LoVo (cell line): ENCODE measurements around the gene VPS45.

ENCODE experiments used
- DNase-seq: peaks from one replicate; pipeline ENCODE4 v3.0.0-alpha.2; 2016; ENCODE audit warnings: low spot score

VPS45 gene

GRCh38 chr1:150073516-150073915, 5.9 kb downstream of the VPS45 start:
- DNase-seq, result no peak

- no peak for DNase-seq
Measured at GRCh38 chr1:150076066-150076465, 8.5 kb downstream of the VPS45 start.

DNA sequence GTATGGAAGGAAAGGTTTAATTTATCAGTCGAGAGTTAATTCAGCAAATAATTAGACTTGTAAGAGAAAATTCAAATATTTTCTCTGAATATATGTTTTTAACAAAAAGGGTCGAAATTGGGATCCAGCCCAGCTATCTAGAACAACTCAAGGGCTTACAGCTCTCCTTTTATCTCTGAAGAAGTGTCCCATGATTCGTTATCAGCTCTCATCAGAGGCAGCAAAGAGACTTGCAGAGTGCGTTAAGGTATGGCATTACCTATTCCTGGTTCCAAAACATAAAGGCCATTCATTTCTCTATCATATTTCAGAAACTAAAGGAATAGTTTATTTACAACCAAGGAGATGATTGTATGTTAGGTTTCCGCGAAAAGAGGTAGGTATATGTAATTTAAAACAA, 9.4 kb downstream of the VPS45 start:
- DNase-seq, result no peak

GRCh38 chr1:150080784-150081183, 13.2 kb downstream of the VPS45 start:
- no peak for DNase-seq

GRCh38 chr1:150082494-150082893, 14.9 kb downstream of the VPS45 start:
- no peak for DNase-seq

GRCh38 chr1:150083907-150084306, 16.3 kb downstream of the VPS45 start:
- no peak for DNase-seq

- no peak for DNase-seq
Measured at GRCh38 chr1:150085406-150085805, 17.8 kb downstream of the VPS45 start.

DNA sequence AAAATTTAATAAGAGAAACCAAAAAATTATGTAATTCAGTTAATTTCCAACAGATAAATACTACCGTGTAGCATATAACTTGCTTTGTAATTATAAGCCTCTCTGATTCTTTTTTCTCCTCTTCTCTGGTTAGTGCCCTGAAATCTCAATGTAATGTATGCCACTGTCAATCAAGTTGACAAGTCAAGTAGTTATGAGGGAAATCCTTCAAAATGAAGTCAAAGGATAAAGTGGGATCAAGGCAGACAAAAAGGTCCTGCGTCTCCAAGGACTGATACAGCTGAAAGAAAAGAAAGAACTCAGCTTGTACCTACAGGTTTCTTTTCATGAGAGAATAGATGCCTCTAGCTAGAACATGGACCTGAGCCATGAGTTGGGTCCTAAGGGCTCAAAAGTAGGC, 19.8 kb downstream of the VPS45 start:
- DNase-seq, result no peak

DNA sequence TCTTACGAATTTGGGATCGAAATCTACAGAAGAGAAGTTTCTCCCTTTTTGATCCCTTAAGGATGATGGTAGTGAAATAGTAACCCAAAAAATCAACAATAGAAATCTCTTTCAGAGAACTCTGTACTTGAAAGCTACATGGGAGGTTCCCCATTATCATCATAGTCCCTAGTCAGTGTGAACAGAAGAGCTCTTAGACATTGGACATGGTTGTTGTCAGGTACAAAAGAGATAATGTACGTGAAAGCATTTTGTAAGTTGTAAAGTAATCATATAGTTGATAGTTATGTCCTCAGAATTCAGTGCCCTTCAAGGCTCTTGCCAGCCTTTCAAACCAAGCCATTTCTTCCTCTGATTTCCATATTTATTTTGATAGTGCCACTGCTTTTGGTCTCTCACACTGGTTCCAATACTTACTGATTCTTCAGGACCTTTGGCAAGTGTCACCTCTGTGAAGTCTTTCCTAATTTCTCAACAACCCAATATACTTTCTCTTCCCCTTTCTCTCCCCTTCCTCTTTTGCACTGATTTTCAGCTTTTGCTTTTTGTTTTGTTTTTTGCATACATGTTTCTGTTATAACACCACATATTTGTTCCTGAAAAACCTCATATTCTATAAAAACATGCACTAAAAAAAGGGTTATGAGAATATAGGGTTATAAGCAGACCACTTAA, 22.4 kb downstream of the VPS45 start:
- no peak for DNase-seq

- no peak for DNase-seq
Measured at GRCh38 chr1:150092180-150092791, 24.7 kb downstream of the VPS45 start.

DNA sequence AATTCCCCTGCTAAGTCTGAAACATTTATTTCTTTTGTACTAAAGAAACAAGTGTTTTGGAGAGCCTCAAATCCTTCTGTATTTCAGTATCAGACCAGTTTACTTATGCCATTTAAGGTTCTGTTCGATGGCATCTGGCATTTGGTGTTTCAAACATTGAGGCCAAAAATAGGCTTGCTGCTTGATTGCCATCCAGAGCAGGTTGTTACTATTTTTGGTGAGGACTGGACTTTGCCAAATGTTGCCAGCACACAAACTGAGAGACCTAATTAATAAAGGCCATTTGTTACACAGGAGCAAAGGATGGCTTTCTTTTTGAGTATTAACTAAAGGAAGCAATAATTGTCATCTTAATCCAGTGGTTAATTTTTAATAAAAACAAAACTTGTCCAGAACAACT, 26.2 kb downstream of the VPS45 start:
- no peak for DNase-seq

DNA sequence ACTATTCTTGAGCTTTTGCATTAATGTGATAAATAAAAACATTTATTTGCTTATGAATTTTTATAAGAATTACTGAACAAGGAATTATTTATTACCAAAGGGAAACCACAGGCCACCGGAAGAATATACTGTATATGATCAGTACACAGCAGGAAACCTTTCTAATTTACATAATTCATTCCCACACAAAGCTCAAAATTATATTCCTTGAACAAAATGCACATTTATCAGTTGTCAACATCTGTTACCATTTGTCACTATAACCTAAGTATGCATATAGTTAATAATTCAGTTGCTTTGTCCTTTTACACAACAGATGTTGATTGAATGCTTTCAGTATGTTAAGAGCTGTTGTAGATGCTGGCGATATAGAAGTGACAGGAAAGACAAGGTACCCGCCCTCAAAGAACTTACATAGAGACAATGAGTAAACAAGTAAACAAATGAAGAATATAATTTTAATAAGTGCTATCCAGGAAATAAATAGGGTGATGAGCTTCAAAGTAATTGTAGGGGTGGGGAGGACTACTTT, 27.2 kb downstream of the VPS45 start:
- no peak for DNase-seq

- DNase-seq, result no peak
Measured at GRCh38 chr1:150102986-150103385, 35.4 kb downstream of the VPS45 start.

- DNase-seq, result no peak
Measured at GRCh38 chr1:150106341-150106740, 38.8 kb downstream of the VPS45 start.

DNA sequence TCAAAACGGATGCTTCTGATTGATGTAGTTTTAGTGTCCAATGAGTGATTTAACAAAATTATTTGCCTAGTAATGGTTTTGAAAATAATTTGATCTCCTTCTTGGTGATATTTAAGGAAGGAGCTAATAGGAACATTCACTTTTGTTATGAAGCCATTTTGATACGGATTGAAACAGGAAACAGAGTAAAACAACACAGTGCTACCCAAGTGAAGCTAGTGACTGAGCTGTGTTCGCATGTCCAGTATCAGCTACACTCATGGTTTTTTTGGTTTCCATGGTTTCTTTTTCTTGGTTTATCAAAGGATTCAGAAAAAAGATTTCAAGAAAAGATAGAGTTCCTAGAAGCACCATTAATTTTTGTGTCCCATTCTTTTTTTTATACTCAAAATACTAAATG, 42.0 kb downstream of the VPS45 start:
- no peak for DNase-seq

GRCh38 chr1:150110116-150110515, 42.5 kb downstream of the VPS45 start:
- no peak for DNase-seq

DNA sequence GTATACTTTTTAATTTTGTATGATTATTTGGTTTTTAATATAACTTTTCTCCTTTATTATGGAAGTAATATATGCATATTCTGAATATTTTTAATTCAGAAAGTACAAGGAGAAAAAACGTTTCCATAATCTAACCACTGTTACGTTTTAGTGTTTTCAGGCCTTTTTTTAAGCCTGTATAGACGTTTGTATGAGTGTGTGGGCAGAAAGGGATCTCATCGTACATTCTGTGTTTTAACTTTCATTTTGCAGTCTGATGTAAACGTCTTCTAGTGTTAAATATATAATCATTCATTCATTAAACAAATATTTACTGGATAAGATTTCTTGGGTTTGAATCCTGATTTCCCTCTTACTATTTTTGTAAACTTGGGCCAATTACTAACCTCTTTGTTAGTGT, 44.1 kb downstream of the VPS45 start:
- DNase-seq, result no peak

- DNase-seq, result no peak
Measured at GRCh38 chr1:150115121-150115520, 47.5 kb downstream of the VPS45 start.

DNA sequence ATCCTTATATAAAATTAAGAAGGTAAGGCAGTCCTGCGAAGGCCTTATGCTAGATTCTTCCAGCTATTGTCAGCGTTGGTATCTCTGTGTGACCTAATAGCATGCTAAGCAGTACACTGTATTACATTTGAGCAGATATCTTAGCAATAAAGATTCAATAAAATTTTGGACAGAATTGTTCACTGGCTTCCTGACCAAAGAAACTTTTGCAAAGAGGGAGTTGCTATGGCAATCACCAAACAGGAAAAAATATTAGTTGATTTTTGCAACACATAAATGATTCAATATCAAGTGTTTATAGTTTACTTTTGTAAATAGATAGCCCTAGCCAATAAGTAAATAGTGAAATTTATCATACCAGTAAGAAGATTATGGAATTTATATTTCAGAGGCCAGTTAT, 51.1 kb downstream of the VPS45 start:
- no peak for DNase-seq

GRCh38 chr1:150121236-150121862, 53.8 kb downstream of the VPS45 start:
- DNase-seq, result no peak

- no peak for DNase-seq
Measured at GRCh38 chr1:150126811-150127210, 59.2 kb downstream of the VPS45 start.

GRCh38 chr1:150127464-150127863, 59.9 kb downstream of the VPS45 start:
- DNase-seq, result no peak

- no peak for DNase-seq
Measured at GRCh38 chr1:150127868-150128267, 60.3 kb downstream of the VPS45 start.
